Sigmoid colon (tissue), 4 donors: ENCODE data around the gene SPDYE4.

ENCODE experiments used
- EP300 ChIP-seq, 4 donors: sonication (generic); formaldehyde crosslinking; IDR thresholded peaks; one replicate each; pipeline ENCODE4 v1.6.1; 2017; ENCODE audit warnings: antibody characterized with exemption in 4 of 4
- POLR2A ChIP-seq, 2 donors: fragments of 450-650 bp; IDR thresholded peaks; one replicate each; pipeline ENCODE4 v1.6.1; 2016; ENCODE audit warnings: antibody characterized with exemption in 2 of 2, mild to moderate bottlenecking in 2 of 2, moderate library complexity in 2 of 2
- POLR2AphosphoS5 ChIP-seq, 4 donors: sonication (generic); formaldehyde crosslinking; IDR thresholded peaks; one replicate each; pipeline ENCODE4 v1.6.1; 2017; ENCODE audit warnings: antibody characterized with exemption in 4 of 4
- TF ChIP-seq, protein P1 (sequence below), 4 experiments: fragments of 450-650 bp in 3 of 4; fragments of 200-600 bp in 1 of 4; IDR thresholded peaks; one replicate each; pipeline ENCODE4 v1.5.1; 2016 to 2019; ENCODE audit warnings: antibody characterized with exemption in 4 of 4, mild to moderate bottlenecking in 3 of 4, moderate library complexity in 2 of 4

DNA sequence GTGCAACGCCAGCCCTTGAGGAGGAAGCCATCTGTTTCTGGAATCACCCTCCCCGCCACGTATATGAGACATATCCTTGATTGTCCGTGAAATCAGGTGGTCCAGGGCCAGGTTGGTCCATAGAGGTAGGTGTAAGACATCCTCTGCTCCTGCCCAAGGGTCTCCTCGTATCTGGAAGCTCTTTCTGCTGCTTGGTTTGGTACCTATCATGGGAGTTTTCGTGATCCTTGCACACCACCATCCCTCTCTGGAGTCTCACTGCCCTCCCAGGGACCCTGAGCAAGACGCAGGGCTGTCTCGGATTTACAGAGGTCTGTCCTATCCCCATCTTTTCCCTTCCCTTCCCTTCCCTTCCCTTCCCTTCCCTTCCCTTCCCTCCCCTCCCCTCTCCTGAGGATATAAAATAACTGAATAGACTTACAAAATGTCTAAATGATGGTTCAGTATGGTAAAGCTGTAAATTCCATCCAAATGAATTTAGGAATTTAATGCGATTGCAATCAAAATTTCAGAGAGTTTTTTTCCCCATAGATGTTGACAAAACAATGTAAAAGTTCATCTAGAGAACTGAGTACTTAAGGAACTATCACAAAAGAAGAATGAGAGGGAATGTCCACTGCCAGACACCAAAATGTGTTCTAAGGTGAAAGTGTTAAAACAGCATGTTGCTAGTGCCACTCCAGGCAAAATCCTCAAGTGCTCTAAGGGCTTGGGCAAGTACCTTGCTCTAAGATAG, 11.7 kb downstream of the SPDYE4 start:
- TF ChIP-seq, protein P1, sequence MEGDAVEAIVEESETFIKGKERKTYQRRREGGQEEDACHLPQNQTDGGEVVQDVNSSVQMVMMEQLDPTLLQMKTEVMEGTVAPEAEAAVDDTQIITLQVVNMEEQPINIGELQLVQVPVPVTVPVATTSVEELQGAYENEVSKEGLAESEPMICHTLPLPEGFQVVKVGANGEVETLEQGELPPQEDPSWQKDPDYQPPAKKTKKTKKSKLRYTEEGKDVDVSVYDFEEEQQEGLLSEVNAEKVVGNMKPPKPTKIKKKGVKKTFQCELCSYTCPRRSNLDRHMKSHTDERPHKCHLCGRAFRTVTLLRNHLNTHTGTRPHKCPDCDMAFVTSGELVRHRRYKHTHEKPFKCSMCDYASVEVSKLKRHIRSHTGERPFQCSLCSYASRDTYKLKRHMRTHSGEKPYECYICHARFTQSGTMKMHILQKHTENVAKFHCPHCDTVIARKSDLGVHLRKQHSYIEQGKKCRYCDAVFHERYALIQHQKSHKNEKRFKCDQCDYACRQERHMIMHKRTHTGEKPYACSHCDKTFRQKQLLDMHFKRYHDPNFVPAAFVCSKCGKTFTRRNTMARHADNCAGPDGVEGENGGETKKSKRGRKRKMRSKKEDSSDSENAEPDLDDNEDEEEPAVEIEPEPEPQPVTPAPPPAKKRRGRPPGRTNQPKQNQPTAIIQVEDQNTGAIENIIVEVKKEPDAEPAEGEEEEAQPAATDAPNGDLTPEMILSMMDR (IDR thresholded peaks at IDR 0.05) = no peak
- TF ChIP-seq POLR2AphosphoS5 (IDR thresholded peaks at IDR 0.05) (no peak), POLR2A (IDR thresholded peaks at IDR 0.05) (no peak), EP300 (IDR thresholded peaks at IDR 0.05) (no peak)
